GM23248 (cell line): ENCODE results near the gene ERG. TPM values are rescaled to one million over a fixed set of nuclear protein-coding genes. Genes with fewer than 3 reads are reported as not detected.

Experiments
- DNase-seq: peaks from one replicate; pipeline ENCODE4 v3.0.0-alpha.2; 2015
- H2AFZ ChIP-seq: fragments of 200-600 bp; sonication (generic); 2 replicates; pipeline ENCODE4 v1.6.1; 2016; ENCODE audit warnings: antibody characterized with exemption
- H3F3A ChIP-seq: fragments of 200-600 bp; sonication (generic); 2 replicates; pipeline ENCODE4 v1.6.1; 2016; ENCODE audit warnings: mild to moderate bottlenecking, antibody characterized with exemption, mixed run types; ENCODE audit not compliant: insufficient read depth
- H3K27ac ChIP-seq: fragments of 200-600 bp; sonication (generic); 2 replicates; pipeline ENCODE4 v1.5.1; 2016; ENCODE audit warnings: mild to moderate bottlenecking
- H3K27me3 ChIP-seq: fragments of 200-600 bp; sonication (generic); replicated peaks from 2 replicates; pipeline ENCODE4 v1.6.1; 2016; ENCODE audit warnings: mild to moderate bottlenecking; ENCODE audit not compliant: insufficient read depth
- H3K36me3 ChIP-seq: fragments of 200-600 bp; sonication (generic); 2 replicates; pipeline ENCODE4 v1.6.1; 2016; ENCODE audit warnings: low read depth, mild to moderate bottlenecking
- H3K4me1 ChIP-seq: fragments of 200-600 bp; sonication (generic); 2 replicates; pipeline ENCODE4 v1.6.1; 2016; ENCODE audit warnings: mild to moderate bottlenecking; ENCODE audit not compliant: insufficient read depth
- H3K4me2 ChIP-seq: fragments of 200-600 bp; sonication (generic); one replicate; pipeline ENCODE4 v1.6.1; 2016; ENCODE audit warnings: mild to moderate bottlenecking; ENCODE audit not compliant: unreplicated experiment
- H3K4me3 ChIP-seq: fragments of 200-600 bp; sonication (generic); 2 replicates; pipeline ENCODE4 v1.5.1; 2016; ENCODE audit warnings: mild to moderate bottlenecking
- H3K79me2 ChIP-seq: fragments of 200-600 bp; sonication (generic); 2 replicates; pipeline ENCODE4 v1.6.1; 2016; ENCODE audit warnings: mild to moderate bottlenecking; ENCODE audit not compliant: insufficient read depth
- H3K9ac ChIP-seq: fragments of 200-600 bp; sonication (generic); 2 replicates; pipeline ENCODE4 v1.6.1; 2016; ENCODE audit warnings: mild to moderate bottlenecking
- H3K9me2 ChIP-seq: fragments of 200-600 bp; sonication (generic); 2 replicates; pipeline ENCODE4 v1.6.1; 2016; ENCODE audit warnings: mixed run types, mild to moderate bottlenecking, moderate library complexity; ENCODE audit not compliant: insufficient read depth
- H3K9me3 ChIP-seq: fragments of 200-600 bp; sonication (generic); one replicate; pipeline ENCODE4 v1.6.1; 2017; ENCODE audit warnings: low read depth
- H4K20me1 ChIP-seq: fragments of 200-600 bp; sonication (generic); 2 replicates; pipeline ENCODE4 v1.6.0; 2016; ENCODE audit not compliant: insufficient read depth
- EZH2 ChIP-seq: fragments of 200-600 bp; sonication (generic); IDR thresholded peaks from 2 replicates; pipeline ENCODE4 v1.6.1; 2018; ENCODE audit warnings: antibody characterized with exemption, mild to moderate bottlenecking; ENCODE audit not compliant: insufficient read depth, poor library complexity, severe bottlenecking
- EZH2phosphoT487 ChIP-seq: fragments of 200-600 bp; sonication (generic); IDR thresholded peaks from 2 replicates; pipeline ENCODE4 v1.6.1; 2018; ENCODE audit warnings: antibody characterized with exemption, moderate library complexity, mild to moderate bottlenecking, low read depth; ENCODE audit not compliant: insufficient read depth
- WGBS, 2 experiments: methylation state at CpG; one replicate each; pipeline ENCODE4 v1.1.6; 2015 to 2017; ENCODE audit warnings: low lambda C conversion rate in 2 of 2, low coverage in 1 of 2; ENCODE audit errors: missing lambda C conversion rate in 2 of 2; 5-methylcytosine and 5-hydroxymethylcytosine counted together
- in situ Hi-C: fragments of 300-500 bp; cut with MboI; formaldehyde crosslinking; loops from 2 replicates; pipeline ENCODE4 v1.15.0; 2020
- polyA plus RNA-seq: library from polyadenylated mRNA; unstranded; fragments of >200 nt; fragmentation: Nextera tagmentation; extraction: Ambion mirVana; gene quantifications from 2 replicates; pipeline ENCODE4 v1.2.1, GENCODE V29; 2016
- total RNA-seq: library from RNA; depleted of rRNA; stranded (reverse); fragments of >200 nt; shearing (Covaris generic); gene quantifications from 2 replicates; pipeline ENCODE4 v1.2.3, GENCODE V29; 2014

ERG gene
- total and polyA plus RNA-seq, 2 experiments from 2014 or later: 0.76 to 1.3 TPM

DNA sequence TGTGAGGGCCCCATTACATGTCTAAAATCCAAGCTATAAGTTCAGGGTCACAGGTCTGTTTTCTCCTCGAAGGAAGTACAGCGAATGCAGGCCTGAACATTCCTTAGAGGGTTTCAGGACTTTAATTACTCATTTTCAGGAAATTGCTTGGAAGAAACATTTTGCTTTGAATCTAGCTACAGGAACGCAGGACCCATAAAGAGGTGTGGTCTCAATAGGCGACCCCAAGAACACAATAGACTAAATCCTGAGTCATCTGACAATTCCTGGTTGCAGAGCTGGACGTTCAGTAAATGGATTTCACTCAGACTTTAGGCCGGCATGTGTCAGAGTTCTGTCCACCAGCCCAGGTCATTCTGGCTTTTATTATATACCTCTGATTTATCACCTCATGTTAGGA is 1.0 kb upstream of the ERG start:
- no peaks in the 10 kb centered on the region for H3K79me2 ChIP-seq
- no peaks in the 10 kb centered on the region for H3K36me3 ChIP-seq
- H3K4me3 ChIP-seq: no peak overlapping the region
- peaks cover 7% of the 10 kb centered on the region; the same call in 1 of the 2 replicates for H3K4me1 ChIP-seq
- no peak overlapping the region for H3K4me2 ChIP-seq
- H3K9me2 ChIP-seq: no peaks in the 10 kb centered on the region
- no peaks in the 10 kb centered on the region for H4K20me1 ChIP-seq
- H3K9me3 ChIP-seq: no peaks in the 10 kb centered on the region
- 88 to 92% methylated on average over 6 of the region's 6 CpGs for WGBS, 2 experiments
- no peaks in the 10 kb centered on the region for H3F3A ChIP-seq
- no peak for DNase-seq
- H3K9ac ChIP-seq: no peak overlapping the region
- H3K27ac ChIP-seq: no peak overlapping the region
- TF ChIP-seq EZH2: no peak
- TF ChIP-seq EZH2phosphoT487: no peak
- H3K27me3 ChIP-seq: no peaks in the 10 kb centered on the region
- in situ Hi-C loops: no loop called here
- no peak overlapping the region for H2AFZ ChIP-seq

- WGBS, 2 experiments: 73 to 80% methylated on average over 3 of the region's 3 CpGs
- Histone ChIP-seq H3K4me2 (no peak overlapping the region), H3K9me3 (no peaks in the 10 kb centered on the region), H3K79me2 (no peaks in the 10 kb centered on the region), H3K4me1 (no peaks in the 10 kb centered on the region), H3K27ac (no peak overlapping the region), H3K36me3 (no peaks in the 10 kb centered on the region), H3K4me3 (no peak overlapping the region), H3K9me2 (no peaks in the 10 kb centered on the region), H4K20me1 (no peaks in the 10 kb centered on the region), H2AFZ (no peak overlapping the region), H3K9ac (no peak overlapping the region), H3K27me3 (no peaks in the 10 kb centered on the region), H3F3A (no peaks in the 10 kb centered on the region)
- DNase-seq: no peak
- in situ Hi-C loops: no loop called here
- TF ChIP-seq EZH2 (no peak), EZH2phosphoT487 (no peak)
Measured at GRCh38 chr21:38496224-38496623, 2.1 kb downstream of the ERG start.

GRCh38 chr21:38495696-38496095 is 2.6 kb downstream of the ERG start:
- Histone ChIP-seq H3K9me2 (no peaks in the 10 kb centered on the region), H3K36me3 (no peaks in the 10 kb centered on the region), H3K79me2 (no peaks in the 10 kb centered on the region), H3K4me3 (no peak overlapping the region), H2AFZ (no peak overlapping the region), H3K9me3 (no peaks in the 10 kb centered on the region), H3K4me2 (no peak overlapping the region), H3F3A (no peaks in the 10 kb centered on the region), H3K27ac (no peak overlapping the region), H3K27me3 (no peaks in the 10 kb centered on the region), H4K20me1 (no peaks in the 10 kb centered on the region), H3K4me1 (no peaks in the 10 kb centered on the region), H3K9ac (no peak overlapping the region)
- WGBS, 2 experiments: 82 to 95% methylated on average over 2 of the region's 2 CpGs
- in situ Hi-C loops: no loop called here
- no peak for DNase-seq
- TF ChIP-seq EZH2phosphoT487: no peak
- TF ChIP-seq EZH2: no peak

GRCh38 chr21:38495242-38495641 is 3.0 kb downstream of the ERG start:
- Histone ChIP-seq H3K27me3 (no peaks in the 10 kb centered on the region), H3K9me3 (no peaks in the 10 kb centered on the region), H3K9ac (no peak overlapping the region), H4K20me1 (no peaks in the 10 kb centered on the region), H3K4me1 (no peaks in the 10 kb centered on the region), H3K9me2 (no peaks in the 10 kb centered on the region), H3K27ac (no peak overlapping the region), H2AFZ (no peak overlapping the region), H3K79me2 (no peaks in the 10 kb centered on the region), H3F3A (no peaks in the 10 kb centered on the region), H3K4me3 (no peak overlapping the region), H3K4me2 (no peak overlapping the region), H3K36me3 (no peaks in the 10 kb centered on the region)
- no peak for TF ChIP-seq EZH2
- TF ChIP-seq EZH2phosphoT487: no peak
- DNase-seq: no peak
- in situ Hi-C loops: no loop called here
- 82 to 83% methylated on average over 5 of the region's 5 CpGs for WGBS, 2 experiments

DNA sequence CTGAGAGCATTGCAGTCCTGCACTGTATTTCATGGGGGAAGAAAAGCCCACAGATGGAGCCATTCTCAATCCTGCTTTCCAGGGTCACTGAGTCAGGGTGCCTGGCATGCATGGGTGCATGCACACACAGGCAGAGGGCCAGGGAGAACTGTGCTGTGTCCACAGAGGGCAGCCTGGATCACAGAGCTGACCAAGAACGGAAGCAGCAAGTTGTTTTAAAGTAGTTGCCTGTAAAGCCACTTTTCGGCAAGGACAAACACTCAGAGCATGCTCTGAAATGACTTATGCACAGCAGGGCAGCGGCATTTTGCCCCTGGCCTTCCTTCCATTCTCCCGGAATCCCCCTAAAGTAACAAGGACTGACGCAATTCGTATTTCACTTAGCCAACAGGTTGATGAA is 3.6 kb downstream of the ERG start:
- in situ Hi-C loops: no loop called here
- peak; percentile 26 for DNase-seq
- Histone ChIP-seq H3K9ac (no peak overlapping the region), H3K27me3 (no peaks in the 10 kb centered on the region), H3K9me3 (no peaks in the 10 kb centered on the region), H4K20me1 (no peaks in the 10 kb centered on the region), H3K36me3 (no peaks in the 10 kb centered on the region), H3K27ac (no peak overlapping the region), H3K9me2 (no peaks in the 10 kb centered on the region), H3K79me2 (no peaks in the 10 kb centered on the region), H3K4me2 (no peak overlapping the region), H3K4me1 (no peaks in the 10 kb centered on the region), H2AFZ (no peak overlapping the region), H3F3A (no peaks in the 10 kb centered on the region), H3K4me3 (no peak overlapping the region)
- WGBS, 2 experiments: 91 to 93% methylated on average over 6 of the region's 6 CpGs
- TF ChIP-seq EZH2phosphoT487: no peak
- no peak for TF ChIP-seq EZH2
